D721Med (cell line): ENCODE data around the gene ABHD1.

Experiments
- DNase-seq: peaks from one replicate; pipeline ENCODE4 v3.0.0; 2011; ENCODE audit warnings: low spot score; ENCODE audit not compliant: insufficient read length
- FAIRE-seq: peaks from 2 replicates; lab custom pipeline; 2011; peaks lifted over from hg19 to GRCh38; lab: Jason Lieb, UNC
- TF ChIP-seq, protein P1 (sequence below): IDR thresholded peaks from 2 replicates; pipeline ENCODE4 v1.5.1; 2012; ENCODE audit warnings: mild to moderate bottlenecking, control low read depth; ENCODE audit not compliant: insufficient read depth; ENCODE audit errors: missing control alignments

ABHD1 gene

DNA sequence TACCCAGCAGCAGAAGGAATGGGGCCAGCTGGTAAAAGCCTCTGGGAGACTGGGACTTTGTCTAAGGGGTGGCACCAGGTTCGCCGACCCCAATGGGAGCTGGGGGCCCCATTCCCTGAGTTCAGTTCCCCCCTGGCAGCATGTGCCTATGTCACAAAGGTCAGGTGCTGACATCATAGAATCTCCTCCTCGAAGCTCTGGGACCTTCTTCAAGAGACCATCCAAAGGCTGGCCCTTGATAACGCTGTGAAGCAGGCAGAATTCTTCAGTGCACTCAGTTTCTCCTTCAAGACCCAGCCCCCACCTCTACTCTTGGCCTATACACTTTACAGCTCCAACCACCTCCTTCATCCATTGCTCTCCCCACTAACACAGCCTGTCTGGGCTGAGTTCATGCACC, 15.7 kb downstream of the ABHD1 start, which contains the start of gene PRR30:
Gene PRR30, minus strand, starts transcription at position 101 of the 400 bp plus-strand sequence. CDS start 1,081 bp downstream, outside the sequence.
- DNase-seq (no peak), FAIRE-seq (no peak)
- TF ChIP-seq, protein P1, sequence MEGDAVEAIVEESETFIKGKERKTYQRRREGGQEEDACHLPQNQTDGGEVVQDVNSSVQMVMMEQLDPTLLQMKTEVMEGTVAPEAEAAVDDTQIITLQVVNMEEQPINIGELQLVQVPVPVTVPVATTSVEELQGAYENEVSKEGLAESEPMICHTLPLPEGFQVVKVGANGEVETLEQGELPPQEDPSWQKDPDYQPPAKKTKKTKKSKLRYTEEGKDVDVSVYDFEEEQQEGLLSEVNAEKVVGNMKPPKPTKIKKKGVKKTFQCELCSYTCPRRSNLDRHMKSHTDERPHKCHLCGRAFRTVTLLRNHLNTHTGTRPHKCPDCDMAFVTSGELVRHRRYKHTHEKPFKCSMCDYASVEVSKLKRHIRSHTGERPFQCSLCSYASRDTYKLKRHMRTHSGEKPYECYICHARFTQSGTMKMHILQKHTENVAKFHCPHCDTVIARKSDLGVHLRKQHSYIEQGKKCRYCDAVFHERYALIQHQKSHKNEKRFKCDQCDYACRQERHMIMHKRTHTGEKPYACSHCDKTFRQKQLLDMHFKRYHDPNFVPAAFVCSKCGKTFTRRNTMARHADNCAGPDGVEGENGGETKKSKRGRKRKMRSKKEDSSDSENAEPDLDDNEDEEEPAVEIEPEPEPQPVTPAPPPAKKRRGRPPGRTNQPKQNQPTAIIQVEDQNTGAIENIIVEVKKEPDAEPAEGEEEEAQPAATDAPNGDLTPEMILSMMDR = no peak

GRCh38 chr2:27143285-27143684, 19.7 kb downstream of the ABHD1 start:
- TF ChIP-seq, protein P1 = no peak
- FAIRE-seq (no peak), DNase-seq (no peak)

GRCh38 chr2:27145682-27146081, 22.1 kb downstream of the ABHD1 start:
- TF ChIP-seq, protein P1 = no peak
- DNase-seq = no peak
- FAIRE-seq = no peak

DNA sequence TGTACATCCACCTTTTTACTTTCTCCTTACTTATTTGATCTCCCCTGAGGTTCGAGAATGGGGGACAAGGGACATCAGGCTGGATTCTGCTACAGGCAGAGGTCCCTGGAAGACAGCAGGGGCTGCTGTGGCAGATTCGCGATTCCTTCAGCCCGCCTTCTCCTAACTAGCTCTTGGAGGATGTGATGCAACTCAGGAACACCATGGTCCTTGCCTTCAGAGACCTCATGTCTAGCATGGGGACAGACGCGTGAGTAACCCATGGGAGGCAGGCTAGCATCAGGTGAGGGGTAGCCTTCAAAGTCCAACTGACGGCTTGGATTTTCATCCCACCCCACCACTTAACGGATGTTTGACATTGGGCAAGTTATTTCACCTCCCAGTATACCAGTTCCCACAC, 24.3 kb downstream of the ABHD1 start:
- no peak for DNase-seq
- TF ChIP-seq, protein P1 = no peak
- no peak for FAIRE-seq

- FAIRE-seq (no peak), DNase-seq (no peak)
- TF ChIP-seq, protein P1 = no peak
Measured at GRCh38 chr2:27148801-27149439, 25.3 kb downstream of the ABHD1 start, which contains the start of gene TCF23. Gene TCF23, plus strand, starts transcription at chr2:27149004. Its CDS starts 130 bp downstream, at chr2:27149134.

- TF ChIP-seq, protein P1 = no peak
- FAIRE-seq = no peak
- no peak for DNase-seq
Measured at GRCh38 chr2:27149570-27150405, 26.2 kb downstream of the ABHD1 start.
